HG03064 (cell line): ENCODE results near the gene PAPSS1.
"Not testable (repeated sequence)": the region's sequence is repeated elsewhere in the genome, so short reads cannot be mapped to it uniquely, and the experiment has no call there.

Experiments used
- ATAC-seq: cut with Tn5 transposase; IDR thresholded peaks from one replicate; pipeline ENCODE4 v1.9.1; 2021; ENCODE audit warnings: low read depth; ENCODE audit not compliant: unreplicated experiment

The PAPSS1 gene

GRCh38 chr4:107691378-107691777, 28.7 kb downstream of the PAPSS1 start:
- ATAC-seq: no peak

- ATAC-seq: no peak
Observed at GRCh38 chr4:107689912-107690587, 30.0 kb downstream of the PAPSS1 start.

DNA sequence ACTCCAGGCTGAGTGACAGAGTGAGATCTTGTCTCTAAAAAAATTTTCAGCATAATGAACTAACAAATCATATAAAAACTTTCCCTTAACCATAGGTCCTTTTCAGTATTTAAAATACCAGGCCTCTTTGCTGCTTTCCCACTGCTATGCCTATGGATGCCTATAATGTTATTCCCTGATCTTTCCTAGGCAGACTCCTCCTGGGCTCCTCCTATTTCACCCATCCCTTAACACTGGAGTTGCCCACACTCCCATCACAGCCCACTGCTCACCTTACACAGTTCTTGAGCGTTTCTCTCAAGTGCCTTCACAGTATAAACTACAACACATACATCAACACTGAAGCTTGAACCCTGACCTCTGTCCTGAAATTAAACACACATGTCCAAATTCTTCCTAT, 31.6 kb downstream of the PAPSS1 start:
- no peak for ATAC-seq

GRCh38 chr4:107685740-107686139, 34.3 kb downstream of the PAPSS1 start:
- ATAC-seq: no peak

DNA sequence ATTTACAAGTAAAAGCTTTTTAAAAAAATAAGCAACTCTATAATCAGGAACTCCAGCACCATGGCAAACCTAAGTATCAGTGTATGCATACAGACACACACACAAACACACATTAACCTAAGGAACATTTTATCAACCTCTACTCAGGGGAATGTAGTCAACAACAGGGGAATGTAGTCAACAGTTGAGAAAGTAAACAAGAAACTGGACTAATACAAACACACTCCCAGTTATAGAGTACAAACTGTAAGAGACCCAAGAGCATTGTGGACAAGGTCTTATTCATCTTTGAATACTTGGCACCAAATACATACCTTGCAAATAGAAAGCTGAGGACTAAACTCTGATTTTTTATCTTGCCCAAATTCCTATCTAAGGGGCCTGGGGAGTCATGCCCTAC, 36.2 kb downstream of the PAPSS1 start:
- no peak for ATAC-seq

DNA sequence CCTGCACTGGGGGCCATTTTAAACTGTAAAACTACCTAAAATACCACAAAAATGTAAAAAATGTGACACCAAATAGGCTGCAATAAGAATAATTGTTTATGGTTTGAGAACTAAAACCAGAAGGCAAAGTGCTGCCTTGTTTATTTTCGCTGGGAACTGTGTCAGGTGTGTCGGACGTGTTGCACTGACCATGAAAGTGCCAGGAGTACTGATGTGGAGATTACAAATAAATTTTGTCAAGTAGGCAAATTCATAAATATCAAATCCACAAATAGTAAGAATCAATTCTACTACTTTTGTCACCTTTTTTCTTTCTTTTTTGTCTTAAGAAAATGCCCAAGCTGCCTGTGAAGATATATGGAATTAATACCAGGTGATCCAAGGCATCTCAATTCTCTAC, 37.7 kb downstream of the PAPSS1 start:
- no peak for ATAC-seq

DNA sequence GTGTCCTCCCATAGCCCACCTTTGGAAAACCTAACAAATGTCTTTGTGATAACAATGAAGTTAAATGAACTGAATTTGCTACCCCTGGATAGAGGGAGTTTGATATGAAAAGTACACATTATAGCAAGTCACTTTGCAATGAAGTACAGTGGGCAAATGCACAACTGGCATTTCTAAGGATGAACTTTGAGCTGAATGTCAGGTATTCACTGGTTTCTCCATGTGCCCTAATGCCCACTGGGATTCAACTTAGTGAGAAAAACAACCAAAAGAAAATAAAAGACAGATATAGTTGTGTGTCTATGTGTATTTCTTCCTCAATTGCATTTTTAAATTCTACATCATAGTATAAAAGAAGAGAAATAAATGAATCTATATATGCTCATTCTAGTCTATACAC, 51.0 kb downstream of the PAPSS1 start:
- no peak for ATAC-seq

DNA sequence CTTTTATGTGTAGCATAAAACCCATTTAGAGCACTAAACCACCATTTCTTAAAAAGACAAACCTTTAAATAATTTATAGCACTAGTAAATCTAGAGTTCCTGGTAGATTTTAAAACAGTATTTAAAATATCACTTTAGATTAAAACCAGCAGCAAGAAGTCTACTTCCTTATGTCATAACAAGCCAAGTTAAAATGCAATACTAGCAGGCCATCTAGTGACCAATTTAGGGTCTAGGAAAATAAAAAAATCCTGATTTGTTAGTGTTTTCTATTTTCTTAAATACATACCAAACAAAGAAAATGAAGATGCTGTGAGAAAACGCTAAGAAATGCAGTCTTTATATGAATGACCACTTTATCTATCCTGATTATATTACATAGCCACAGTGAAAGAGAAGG, 53.9 kb downstream of the PAPSS1 start:
- ATAC-seq: no peak

DNA sequence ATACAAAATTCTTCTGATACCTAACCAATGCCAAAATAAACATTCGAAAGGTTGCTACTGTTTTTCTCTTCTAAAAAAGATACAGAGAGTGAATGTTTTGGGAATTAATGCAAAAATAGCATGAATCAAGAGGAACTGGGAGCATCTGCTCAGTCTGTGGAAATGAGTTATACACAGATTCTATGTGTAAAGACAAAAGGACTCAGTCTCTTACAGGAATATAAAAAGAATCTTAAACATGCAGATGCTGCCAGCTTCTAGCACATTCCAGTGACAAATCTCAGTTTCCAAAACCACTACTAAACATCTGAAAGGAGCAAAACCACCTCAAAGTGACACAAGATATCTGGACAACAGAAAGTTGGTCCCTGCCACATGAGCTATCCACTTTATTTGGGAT, 55.0 kb downstream of the PAPSS1 start:
- no peak for ATAC-seq

- ATAC-seq: no peak
Observed at GRCh38 chr4:107658400-107659336, 61.4 kb downstream of the PAPSS1 start.

- ATAC-seq: no peak
Observed at GRCh38 chr4:107655289-107655688, 64.7 kb downstream of the PAPSS1 start.

DNA sequence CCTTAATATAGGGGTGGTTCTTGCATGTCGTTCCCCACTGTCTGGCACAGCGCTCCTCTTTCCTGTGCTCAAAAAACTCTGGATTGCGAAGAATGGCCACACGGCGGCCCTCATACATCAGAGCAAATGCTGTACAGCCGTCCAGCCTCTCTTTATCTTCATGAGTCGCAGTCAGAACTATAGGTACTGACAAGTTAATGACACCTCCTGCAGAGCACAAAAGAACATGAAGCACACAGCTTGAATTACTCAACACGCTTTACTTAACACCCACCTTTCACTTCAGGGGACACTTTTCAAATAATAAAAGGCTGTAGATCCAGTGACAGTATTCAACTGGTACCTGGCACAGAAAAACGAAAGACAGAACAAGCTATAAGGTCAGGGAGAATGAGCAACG, 65.3 kb downstream of the PAPSS1 start:
- no peak for ATAC-seq

DNA sequence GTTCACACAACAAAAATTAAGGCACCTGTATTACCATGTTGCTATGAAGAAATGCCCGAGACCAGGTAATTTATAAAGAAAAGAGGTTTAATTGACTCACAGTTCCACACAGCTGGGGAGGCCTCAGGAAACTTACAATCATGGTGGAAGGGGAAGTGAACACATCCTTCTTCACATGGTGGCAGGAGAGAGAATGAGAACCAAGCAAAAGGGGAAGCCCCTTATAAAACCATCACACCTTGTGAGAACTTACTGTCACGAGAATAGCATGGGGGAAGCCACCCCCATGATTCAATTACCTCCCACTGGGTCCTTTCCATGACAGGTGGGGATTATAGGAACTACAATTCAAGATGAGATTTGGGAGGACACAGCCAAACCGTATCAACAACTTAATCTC, 68.6 kb downstream of the PAPSS1 start:
- ATAC-seq: not testable (repeated sequence)

DNA sequence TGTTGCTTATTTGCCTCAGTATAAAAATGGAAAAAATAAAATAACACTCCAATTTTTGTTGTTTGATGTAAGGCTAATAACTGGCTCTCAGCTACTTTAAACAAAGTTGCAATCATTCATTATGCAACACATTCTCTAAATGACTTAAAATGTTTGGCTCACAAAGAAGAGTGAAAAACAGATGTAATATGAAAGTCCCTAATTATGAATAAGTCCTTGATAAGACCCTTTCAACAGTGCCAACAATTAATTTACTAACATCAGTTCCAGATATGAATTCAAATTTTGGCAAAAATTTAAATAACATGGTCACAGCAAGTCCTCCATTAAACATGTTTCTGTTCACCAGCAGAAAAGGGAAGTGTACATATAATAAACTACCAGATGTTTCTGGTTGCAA, 69.8 kb downstream of the PAPSS1 start:
- ATAC-seq: no peak

DNA sequence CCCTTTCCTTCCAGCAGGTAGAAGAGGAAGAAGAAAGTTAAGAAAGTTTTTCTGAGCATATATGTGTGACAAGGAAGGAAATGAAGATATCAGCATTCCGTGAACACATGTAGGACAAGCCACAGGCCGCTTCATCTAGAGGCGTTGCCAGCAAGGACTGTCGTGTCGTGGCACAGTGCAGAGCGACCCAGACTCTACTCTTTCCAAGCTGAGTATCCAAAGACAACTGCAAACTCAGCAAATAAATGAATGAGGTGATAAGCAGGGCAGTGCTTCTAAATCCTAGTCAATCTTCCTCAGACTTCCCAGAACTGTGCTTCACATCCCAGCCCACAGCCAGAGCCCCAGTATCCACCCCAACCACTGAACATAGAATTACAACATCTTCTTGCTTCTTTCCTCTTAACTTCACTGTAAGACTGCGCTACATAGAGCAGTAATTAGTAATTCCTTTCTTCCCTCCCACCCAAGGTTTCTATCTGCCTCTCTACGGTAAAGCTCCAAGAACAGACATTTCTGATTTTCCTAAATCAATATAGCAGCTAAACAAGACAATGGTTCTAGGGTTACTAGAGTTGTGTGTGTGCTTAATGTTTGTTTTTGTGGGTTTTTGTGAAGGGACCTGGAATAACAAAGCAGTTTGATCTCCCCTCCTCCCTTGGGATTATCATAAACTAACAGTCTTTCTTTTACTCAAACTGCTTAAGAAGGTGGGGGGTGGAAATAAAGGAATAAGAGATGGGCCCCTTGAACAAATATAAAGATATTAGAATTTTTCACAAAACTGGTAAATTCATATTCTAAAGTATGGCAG, 71.6 kb downstream of the PAPSS1 start:
- no peak for ATAC-seq

DNA sequence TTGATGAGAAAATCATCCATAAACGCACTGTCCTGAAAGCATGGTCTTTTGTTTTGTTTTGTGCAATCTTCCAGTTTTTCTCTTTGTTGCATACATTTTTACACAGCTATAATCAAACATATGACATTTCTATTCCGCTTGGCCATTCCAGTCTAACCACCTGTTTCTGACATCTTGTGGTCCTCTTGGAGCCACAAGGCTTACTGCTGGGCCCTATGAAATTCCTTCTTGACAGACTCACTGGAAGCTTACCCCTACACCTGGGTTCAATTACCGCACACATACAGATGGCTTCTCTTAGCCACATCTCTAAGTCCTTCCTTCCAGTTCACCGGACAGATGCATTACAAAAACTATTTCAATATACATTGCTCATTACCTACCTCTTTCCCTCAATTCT, 72.4 kb downstream of the PAPSS1 start:
- ATAC-seq: no peak

- ATAC-seq: no peak
Observed at GRCh38 chr4:107645604-107646003, 74.4 kb downstream of the PAPSS1 start.

DNA sequence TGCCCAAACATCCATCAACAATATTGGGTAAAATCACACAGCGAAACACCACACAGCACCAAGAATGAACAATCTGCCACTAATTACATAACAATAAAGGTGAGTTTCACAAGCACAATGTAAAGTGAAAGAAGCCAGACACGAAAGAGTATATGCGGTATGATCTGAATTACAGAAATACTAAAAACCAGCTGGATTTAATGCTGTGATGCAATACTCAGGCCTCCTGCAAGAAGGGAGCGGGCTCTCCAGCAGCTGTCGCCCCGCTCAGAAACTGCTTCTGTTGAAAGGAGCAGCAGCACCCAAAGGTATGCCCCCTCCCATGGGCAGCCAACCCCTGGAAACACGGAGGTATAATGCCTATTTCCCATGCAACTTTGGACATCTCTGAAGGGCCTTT, 77.0 kb downstream of the PAPSS1 start:
- no peak for ATAC-seq

GRCh38 chr4:107640878-107641277, 79.2 kb downstream of the PAPSS1 start:
- ATAC-seq: no peak

GRCh38 chr4:107640197-107640596, 79.8 kb downstream of the PAPSS1 start:
- ATAC-seq: no peak

DNA sequence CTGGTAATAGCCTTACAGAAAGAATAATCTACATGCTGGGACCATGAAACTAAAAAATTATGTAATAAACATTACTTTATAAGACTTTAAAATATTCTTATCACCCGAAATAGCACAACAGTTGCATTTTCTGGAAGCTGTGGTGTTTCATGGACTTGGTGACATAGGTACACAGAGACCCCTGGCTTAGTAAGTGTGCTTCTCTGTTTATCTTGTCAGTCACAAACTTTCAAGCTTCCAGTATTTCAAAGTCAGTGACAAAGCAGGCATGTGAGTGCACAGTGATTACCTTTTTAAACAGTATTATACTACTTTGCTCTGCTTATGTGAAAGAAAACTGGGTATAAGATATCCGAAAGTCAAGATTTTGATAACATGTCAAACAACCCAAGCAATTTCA, 84.3 kb downstream of the PAPSS1 start:
- ATAC-seq: no peak
